Activated gamma-delta T cell treated with anti-CD3 and anti-CD28 coated beads, Interleukin-2, amount 50 U/mL, for 16 hours (primary cell): Measurements from ENCODE around the gene PPP3R1.

Source experiments
- DNase-seq: peaks from one replicate; pipeline ENCODE4 v3.0.0-alpha.2; 2020; ENCODE audit warnings: low read depth

PPP3R1 gene

DNA sequence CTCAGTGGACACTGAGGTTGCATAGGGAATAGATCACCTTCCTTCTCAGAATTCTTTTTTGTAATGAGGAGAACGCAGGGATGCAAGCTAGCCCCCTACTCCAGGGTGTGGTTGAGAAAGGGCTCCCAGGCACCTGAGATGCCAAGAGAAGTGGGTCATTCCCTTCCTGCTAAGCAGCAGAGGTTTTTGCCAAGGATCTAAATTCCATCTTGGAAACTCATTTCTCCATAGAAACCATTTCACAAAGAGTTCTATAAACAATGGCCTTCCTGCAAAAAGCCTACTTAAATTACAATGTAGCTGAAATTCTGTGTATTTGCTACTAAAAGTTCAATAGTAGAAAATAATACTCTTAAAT lies 3.7 kb upstream of the PPP3R1 start:
- DNase-seq: no peak

DNA sequence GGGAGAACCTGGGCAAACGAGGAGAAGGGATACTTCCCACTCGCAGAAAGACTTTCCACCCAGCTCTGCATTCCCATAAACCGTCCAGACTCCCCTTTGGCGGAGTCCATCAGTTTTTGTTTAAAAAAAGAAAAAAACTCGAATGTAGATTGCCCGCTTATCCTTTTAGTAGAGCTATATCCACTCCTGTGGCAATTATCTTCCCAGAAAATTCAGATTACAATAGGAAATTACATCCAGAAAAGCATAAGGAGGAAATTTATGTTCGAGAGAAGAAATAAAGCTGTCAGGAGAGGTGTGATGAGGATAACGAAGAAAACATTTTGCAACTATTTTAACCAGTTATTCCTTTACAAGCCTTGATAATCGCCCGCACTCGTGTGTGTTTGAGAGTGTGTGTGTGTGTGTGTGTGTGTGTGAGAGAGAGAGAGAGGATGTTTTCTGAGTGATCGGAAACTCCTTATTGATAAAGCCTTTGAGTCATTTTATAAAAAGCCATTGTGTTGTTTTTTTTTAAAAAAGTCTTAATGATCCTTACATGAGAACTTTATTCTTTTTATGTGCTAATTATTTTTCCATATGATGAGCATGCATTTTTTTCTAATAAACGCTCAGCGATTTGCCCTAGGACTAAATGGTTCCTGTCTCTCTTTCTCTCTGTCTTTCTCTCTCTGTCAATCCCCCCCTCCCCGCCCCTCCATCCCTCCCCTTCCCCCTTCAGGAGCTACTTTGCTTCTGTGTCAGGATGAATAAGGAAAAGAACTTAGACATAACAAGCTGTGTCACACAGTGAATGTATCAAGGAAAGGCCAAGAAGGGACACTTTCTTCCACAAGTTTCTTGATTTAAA lies 1.1 kb upstream of the PPP3R1 start:
- DNase-seq: no peak

DNA sequence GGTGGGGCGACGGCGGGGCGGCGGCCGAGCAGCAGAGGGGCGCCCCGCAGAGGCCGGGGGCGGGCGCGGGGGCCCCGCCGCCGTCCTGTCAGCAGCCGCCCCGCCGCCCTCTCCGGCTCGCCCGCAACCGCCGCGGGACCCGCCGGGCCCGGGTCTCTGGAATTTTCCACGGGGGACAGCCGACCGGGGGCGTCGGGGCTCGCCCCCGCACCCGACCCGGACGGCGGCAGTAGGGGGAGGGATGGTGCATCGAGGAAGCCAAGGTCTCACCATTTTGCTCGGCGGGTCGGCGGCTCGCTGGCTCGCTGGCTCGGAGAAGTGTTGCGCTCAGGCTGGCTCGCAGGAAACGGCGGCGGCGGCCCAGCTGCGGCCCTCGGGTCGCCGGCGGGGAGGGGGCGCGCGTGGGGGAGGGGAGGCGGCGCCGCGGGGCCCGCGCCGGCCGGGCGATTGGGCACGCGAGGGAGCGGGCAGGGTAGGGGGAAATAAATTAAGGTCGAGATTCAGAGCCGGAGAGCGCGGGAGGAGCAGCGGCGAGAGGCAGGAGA lies 405 bp downstream of the PPP3R1 start:
- DNase-seq: peak; percentile 21

DNA sequence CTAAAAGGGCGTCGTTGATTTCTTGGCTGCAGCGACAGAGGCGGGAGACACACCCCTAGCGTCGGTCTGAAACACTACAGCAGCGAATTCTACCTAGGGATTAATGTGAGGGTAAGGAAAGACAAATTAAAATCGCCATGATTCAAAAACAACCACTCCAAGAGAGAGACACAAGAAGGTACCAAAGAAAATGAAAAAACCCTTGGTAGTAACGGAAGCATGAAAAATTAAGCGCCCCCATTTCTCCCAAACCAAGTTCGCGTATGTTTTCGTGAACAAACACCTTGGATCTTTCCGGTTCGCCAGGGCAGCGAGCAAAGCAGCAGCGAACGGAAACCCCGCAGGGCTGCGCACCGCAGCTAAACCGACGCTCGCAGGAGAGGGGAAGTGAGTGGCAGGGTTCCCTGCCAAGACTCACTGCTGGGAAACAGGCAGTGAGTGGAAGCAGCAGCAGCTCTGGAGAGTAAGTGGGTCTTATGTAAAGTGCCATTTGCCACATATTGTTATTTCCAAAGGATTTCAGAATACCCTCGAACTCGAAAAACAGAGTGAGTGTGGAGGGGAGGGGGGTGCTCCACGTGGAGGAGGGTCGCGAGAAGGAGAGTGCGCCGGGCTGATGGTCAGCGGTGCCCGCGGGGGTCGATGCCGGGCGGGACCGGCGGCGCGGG lies 1.0 kb downstream of the PPP3R1 start:
- DNase-seq: peak; percentile 59

DNA sequence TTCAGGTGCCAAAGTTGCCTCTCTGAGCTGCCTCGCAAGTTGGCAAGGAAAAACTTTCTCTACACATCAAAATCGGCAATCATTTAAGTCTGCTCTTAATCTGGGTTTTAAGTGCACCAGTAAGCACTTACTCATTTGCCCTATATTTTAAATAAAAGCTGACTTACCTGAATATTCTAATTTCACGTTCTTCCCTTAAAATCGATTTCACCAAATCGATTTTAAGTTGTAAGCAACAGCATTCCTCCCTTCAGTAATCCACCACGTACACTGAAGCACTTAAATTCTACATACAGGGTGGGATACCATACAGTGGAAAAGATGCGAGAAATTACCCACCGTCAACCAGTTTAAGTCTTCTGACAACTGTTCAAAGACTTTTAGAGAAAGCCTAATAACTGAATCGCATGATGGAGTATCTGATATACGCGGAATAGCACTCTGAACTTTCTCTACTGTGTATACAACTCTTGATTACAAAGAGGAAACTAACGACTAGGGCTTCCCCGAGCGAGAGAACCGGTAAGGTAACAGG lies 1.6 kb downstream of the PPP3R1 start:
- DNase-seq: no peak

DNA sequence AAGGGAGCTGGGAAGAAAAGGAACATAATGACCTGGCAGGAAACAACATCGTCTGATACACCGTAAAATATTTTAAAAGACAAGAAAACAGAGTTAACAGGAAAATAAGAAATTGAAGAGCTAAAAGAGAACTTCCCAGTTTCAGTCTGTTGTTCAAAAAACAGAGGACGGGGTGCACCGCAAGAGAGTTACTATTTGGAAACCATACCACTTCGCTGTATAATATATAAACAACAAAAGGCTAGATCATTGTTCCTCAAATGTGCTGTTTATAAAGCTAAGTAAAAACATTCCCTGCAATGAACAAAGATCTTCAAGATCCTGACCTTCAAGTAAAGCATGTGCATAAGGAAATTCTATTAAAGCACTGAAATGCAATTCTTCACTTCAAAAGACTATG lies 2.1 kb downstream of the PPP3R1 start:
- DNase-seq: no peak

DNA sequence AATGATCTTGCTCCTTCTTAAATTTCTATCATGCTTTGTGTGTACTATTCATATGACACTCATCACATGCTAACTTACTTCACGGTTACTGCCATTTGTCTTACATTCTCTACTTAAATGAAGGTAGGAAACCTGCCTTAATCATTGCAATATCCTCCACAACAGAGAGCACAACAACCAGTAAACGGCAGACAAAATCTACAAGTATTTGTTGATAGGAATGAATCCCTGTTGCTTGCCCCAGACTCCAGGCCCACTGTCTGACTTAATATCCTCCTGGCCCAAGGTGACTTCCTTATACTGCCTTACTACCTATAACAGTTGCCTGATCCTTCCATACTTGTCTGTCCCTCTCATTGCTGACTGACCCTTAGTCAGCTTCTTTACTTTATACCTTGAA lies 3.5 kb downstream of the PPP3R1 start:
- DNase-seq: no peak

DNA sequence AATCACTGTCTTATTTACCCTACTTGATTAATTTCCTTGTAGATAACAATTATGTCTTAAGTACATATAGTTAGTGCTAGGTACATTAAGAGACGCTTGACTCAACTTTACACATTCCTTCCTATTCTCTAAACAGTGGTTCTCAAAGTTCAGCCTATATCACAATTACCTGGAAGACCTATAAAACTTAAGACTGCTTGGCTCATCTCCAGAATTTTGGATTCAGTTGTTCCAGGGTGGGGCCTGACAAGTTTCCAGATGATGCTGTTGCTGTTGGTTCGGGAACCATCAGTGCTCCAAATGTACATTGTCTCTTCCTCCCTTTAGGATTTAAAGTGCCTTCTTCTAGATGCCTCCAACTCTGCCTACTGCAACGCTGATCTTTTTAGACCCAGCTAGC lies 4.0 kb downstream of the PPP3R1 start:
- DNase-seq: no peak

DNA sequence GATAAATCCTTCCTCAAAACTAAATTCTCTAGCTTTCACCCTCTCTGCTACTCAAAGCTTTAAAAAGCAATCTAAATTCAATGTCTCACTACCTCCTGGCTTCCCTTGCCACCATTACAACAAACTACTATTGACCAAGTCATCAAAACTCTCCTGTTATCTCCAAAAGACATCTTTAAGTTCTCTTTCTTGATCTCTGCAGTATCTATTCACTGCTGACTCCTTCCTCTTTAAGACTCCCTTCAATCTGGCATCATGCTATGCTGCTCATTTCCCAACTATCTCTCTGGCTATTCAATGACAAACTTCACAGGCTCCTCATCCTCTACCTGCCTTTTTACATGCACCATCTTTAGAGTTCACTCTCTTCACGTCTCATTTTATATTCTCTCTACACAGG lies 5.9 kb downstream of the PPP3R1 start:
- DNase-seq: no peak

DNA sequence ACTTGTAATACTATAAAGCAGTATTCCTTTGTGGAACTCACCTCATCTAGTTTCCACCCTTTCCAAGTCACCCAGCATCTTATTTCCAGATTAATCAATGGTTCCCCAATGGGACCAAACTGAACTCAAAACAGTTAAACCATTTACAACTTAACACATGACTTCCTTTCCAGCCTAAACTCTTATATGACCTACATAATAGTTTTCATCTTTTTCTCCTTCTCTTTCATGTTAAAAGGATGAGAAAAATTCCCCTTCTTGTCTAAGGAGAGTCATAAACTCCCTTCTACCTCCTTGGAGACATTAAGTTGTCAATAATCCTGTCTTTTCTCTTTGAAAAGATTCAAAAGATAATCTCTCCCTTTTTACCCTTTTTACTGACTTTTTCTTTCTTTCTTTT lies 6.7 kb downstream of the PPP3R1 start:
- DNase-seq: no peak

DNA sequence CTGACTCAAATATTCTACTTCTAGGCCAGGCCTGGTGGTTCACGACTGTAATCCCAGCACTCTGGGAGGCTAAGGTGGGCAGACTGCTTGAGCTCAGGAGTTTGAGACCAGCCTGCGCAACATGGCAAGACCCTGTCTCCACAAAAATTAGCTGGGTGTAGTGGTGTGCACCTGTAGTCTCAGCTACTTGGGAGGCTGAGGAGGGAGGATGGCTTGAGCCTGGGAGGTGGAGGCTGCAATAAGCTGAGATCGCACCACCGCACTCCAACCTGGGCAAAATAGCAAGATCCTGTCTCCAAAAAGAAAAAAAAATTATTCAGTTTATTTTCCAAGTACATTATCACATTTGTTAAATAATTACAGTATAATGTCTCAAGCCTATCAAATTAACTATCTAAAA lies 7.3 kb downstream of the PPP3R1 start:
- DNase-seq: no peak

DNA sequence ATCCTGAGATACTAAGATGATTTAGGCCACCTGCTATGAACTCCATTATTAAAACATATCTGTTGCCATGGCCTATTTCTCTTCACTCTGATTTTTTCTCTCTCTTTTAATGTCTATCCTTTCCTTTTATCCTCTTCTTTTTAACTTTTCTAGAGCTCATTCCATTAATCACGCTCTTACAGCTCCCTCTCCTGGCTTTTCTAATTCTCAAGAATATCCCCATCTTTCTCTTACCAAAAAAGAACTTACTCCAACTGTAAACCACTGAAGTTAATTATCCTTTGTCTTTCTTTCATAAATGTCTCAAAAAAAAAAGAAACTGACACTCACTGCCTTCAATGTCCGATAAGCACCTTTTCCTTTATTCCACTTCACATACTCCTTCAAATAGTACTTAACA lies 7.9 kb downstream of the PPP3R1 start:
- DNase-seq: no peak

DNA sequence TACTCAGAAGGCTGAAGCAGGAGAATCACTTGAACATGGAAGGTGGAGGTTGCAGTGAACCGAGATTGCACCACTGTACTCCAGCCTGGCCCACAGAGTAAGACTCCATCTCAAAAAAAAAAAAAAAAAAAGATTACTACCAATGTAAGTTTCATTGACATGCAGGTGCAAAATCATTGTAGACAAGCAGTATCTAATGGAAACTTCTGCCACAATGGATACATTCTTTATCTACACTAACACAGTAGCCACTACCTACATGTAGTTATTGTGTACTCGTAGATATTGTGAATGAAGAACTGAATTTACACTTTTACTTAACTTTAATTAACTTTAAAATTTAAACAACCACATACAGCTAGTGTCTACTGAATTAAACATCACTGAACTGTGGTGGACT lies 10.6 kb downstream of the PPP3R1 start:
- no peak for DNase-seq

DNA sequence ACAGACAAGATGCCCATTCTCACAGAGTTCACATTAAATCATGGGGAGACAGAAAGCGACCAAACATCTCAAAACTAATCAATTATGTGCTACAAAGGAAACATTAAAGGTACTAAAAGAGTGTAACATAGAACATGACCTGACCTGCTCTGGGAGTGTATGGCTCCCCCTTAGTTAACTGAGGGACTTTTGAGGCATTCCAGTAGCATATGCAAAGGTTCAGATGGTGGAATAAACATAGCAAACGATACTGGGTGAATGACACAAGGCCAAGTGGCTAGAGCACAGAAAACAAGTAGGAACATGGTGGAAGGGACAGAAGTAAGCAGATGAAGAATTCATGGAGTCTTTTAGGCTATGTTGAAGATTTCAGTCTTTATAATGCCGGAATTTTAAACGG lies 11.9 kb downstream of the PPP3R1 start:
- no peak for DNase-seq

DNA sequence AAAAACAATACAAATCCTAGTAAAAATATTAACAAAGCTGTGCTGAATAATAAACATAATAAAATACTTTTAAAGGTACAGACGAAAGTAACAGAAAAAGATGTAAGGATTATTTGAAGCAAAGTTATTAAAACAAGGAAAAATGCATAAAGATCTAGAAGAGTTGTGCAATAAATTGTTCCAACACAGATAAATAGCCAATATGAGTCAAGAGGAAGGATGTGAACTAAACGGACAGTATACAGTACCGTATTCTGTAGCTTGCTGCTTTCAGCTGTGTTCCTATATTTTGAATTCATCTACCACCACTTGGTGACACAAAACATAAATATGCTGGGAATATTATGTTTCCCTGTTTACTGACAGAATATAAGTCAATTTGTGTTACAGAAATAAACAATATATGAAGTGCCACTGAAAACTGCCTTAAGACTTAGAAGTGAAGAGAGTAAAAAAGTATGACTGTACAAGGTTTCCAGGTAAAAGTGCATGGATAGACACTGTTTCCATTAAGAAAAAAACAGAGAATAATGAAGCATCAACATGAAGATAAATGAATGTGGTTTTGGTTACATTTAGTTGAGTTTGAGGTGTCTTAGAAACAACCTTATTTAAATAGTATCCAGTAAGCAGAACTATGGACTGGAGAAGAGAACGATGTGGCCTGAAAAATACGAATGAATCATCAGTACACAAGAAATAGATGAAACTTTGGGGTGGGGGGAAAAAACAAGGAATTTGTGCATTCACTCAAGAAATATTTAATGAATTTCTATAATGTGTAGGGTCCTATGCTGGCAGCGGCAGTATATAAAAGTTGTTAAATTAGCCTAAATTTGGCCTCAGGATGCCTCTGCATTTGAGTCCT lies 13.1 kb downstream of the PPP3R1 start:
- no peak for DNase-seq

DNA sequence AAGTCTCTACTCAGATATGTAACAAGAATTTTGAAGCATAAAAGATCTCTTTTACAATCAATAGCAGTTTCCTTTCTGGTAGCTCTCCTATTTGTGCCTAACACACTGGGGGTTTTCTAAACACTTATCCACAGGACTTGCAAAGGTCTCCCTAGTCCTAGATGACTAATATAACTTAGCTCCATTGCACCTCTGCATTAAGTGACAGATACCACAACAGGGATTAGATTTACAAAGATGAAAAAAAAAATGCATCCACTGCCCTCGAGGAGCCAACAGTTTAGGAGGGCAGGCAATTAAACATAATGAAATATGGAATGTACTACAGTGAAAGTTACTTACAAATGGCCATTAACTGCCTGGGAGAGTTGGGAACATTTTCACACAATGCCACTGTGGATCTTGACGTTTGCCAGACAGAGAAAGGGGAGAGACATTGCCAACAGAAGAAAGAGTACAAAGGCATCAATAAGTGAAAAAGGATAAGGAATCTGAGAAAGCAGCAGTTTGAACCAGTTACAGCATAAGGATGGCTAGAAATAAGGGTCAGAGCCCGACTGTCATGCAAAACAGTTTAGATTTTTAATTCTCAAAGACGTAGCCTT lies 14.3 kb downstream of the PPP3R1 start:
- no peak for DNase-seq

DNA sequence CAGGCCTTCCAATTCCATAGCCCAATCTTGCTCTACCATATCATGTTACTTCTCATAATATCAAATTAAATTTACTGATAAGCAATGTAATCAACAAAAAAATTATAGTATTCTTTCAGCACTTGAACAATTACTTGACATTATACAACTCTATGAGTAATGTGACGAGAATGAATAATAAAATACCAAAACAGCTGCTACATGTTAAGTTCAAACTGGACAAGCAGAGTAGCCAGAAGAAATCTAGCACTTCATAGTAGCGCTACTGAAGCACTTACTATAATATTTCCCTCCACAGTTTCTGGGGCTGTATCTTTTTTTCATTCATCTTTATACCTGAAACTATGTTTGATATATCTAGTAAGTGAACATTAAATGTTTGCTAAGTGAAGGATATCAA lies 14.9 kb downstream of the PPP3R1 start:
- no peak for DNase-seq

DNA sequence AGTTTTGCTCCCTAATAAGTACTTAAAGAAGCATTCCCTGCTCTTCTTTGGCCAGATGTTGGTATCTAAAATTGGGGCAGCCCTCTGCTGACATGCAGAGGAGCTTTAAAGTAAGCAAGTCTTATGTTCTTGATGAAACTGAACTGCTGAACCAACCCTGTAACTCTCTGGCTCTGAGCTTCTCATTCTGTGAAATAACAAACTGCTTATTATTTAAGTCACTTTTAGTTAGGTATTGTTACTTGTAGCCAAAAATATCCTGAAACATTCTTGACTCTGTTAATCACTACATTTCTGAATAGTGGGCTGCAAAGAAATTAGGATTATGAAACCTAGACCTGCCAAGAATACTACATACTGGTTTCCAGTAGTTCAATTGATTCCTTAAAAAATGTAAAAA lies 15.5 kb downstream of the PPP3R1 start:
- no peak for DNase-seq

DNA sequence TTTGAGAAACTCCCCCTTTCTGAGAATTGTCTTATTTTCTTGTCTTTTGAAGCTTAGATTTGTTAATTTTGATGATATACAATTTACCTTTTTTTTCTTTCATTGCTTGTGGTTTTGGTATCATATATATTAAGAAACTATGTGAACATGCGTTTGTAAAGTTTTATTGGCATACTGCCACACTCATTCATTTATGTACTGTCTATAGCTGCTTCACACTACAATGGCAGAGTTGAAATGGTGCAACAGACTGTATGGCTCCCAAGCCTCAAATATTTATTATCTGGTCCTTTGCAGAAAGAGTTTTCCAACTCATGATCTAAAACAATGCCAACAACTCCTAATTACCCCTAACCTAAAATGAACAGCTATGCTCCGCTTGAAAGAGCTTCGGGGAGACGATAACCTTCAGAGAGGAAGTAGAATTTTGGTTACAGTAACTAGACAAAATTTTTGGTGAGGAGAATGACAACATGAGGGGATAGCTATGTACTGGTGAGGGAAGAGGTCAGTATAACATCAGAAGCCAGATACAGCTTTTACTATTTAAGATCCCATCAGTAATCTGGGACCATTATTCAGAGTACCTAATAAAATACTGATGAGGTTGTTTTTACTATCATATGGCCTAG lies 16.1 kb downstream of the PPP3R1 start:
- no peak for DNase-seq

DNA sequence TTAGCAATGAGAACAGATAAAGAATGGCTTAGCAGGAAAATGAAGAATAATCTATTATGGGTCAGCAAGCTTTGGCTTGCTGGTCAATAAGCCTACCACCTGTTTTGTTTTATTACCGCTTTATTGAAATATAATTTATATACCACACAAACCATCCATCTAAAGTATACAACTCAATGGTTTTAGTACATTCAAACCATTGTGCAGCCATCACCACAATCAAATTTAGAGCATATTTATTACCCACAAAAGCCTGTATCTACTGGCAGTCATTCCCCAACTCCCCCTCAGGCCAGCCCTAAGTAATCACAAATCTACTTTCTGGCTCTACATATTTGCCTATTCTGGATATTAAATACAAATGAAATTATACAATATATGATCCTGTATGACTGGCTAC lies 17.2 kb downstream of the PPP3R1 start:
- DNase-seq: no peak

DNA sequence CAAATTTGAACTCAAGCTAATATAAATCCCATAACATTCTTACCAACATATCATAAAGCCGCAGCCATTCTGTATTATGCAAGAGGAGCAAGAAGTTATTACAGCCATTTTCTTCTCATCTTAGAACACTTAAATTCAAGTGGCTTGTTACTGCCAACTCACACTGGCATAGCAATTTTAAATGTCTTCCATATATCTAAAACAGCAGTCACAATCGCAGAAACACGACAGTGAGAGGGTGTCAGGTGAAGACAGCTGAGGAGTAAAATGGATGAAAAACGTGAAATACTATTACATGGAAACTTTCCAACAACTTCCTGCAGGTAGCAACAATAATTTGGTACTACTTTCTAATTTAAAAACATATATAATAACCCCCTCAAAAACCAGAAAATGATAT lies 17.9 kb downstream of the PPP3R1 start:
- DNase-seq: no peak

DNA sequence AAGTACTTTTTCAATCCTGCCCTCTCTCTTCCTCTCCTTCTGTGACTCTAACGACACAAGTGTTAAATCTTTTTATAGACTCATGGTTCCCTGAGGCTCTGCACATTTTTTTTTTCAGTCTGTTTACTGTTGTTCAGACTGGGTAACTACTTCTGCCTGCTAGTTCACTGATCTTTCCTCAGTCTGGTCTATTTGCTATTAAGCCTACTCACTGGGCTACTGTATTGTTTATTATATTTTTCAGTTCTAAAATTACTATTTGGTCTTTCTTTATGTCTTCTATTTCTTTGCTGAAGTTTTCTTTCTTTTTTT lies 21.3 kb downstream of the PPP3R1 start:
- DNase-seq: no peak
